Activated effector memory CD4-positive, alpha-beta T cell treated with anti-CD3 and anti-CD28 coated beads, Interleukin-2, amount 50 U/mL, for 16 hours (primary cell): ENCODE measurements around the gene SMIM35.

ENCODE experiments used
- DNase-seq: peaks from one replicate; pipeline ENCODE4 v3.0.0-alpha.2; 2020

Gene SMIM35

GRCh38 chr11:118086913-118087768 is at the start of gene SMIM35:
Gene SMIM35, minus strand, starts transcription at chr11:118086963. Its CDS starts 206 bp downstream, at chr11:118086757.
- DNase-seq: no peak

DNA sequence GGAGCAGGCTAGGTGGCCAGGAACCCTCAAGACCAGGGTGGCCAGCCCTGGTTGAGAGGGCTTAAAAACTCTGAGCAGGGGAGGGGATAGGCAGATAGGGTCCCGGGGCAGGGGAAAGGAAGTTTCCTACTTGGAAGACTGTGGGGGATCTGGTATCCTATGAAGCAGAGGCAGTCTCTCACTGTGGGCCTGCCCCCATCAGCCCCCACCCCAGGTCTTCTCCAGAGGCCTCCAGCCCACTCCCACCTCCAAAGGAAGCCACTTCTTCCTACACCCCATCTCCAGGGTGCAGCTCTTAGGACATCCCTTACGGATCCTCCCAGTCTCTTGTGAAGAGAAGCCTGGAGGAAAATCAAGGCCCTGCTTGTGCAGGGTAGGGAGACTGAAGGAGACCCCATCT is 49.6 kb upstream of the SMIM35 start:
- no peak for DNase-seq

DNA sequence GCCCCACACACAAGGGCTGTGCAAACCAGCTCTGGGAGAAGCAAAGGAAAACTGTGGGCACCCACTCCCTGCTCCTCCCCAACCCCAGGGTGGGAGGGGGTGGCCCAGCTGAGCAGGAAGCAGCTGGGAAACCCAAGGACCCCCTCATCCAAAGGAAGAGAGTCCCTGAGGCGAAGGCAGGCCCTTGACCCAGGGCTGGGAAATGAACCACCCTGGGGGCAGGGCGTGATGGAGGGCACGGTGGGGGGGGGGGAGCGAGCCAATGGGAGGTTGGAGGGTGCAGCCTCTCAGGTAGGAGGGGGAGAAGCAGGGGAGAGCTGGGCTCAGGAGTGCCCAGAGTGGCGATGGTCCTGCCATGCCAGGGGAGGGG is 49.0 kb upstream of the SMIM35 start:
- no peak for DNase-seq

GRCh38 chr11:118135051-118135795 is 48.5 kb upstream of the SMIM35 start:
- DNase-seq: peak; percentile 31

DNA sequence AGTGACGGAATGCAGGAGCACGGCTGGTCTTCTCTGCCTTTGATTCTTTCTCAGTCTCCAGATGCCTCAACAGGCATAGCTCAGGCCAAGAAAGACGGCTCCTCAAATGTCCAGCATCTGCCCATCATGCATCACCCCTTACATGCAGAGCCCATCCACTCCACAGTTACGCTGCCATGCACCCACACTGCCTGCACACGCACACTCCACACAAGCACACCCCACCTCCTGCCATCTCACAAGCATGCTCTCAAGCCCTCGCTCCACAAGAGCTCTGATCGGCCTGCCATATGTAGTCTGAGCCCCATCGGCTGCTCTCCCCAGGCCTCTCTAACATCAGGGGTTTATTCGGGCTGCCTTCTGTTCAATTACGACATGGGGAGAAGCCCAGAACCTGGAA is 47.1 kb upstream of the SMIM35 start:
- peak; percentile 38 for DNase-seq

DNA sequence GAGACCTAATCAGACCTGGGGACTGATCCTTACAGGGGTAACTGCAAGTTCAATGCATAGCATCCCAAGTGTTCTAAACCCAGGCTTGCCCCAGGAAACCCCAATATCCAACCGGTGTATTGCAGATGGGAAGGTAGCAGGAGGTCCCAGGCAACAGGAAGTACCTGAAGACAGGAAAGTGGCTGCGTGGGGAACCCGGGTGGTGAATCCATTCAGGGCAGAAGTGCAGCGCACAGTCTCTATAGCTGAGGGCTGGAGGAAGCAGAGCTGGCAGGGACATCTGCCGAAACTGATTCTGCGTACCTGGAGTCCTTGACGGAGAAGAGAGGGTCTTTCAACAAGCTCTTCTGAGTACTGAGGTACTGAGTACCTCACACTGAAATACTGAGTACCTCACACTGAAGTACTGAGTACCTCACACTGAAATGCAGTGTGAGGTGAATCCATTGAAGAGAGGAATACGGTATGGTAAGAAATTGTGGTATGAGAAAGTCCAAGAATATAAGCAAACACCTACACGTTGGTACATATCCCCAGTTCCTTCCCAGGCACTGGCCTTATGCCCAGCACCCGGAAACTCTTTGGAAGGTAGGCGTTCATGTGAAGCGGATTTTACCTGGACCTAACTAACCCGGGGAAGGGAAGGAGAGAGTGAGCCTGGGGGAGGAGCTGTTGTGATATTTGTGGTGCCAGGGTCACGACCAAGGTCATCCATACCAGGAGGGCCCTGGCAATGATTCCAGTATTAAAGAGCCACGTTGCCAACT is 45.8 kb upstream of the SMIM35 start:
- DNase-seq: peak; percentile 25

DNA sequence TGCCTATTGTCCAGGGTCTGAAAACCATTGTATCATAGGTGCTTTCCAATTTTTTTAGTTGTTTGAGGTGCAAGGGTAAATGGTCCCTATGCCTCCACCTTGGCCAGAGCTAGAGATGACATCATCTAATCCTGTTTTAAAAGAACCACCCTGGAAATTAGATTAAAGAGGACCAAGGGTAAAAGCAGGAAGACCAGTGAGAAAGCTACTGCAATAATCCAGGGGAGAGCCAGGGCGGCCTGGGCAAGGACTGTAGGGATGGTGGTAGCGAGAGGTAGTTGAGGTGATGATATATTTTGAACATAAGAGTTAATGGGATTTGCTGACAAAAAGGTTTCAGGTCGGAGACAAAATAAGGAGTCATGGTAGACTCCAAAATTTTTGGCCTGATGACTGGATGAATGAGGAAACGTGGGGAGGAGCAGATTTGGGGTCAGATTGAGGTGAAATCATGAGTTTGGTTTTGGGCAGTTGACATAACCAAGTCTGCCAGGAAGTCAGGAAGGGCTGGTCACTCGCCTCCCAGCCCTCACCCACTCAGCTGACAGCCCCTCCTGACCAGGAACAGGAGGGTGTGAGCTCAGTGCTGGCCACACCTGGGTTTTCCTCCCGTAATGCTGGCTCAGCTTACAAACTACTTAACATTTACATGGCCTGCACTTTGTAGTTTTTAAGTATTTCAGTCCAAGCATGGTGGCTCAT is 42.9 kb upstream of the SMIM35 start:
- DNase-seq: no peak

DNA sequence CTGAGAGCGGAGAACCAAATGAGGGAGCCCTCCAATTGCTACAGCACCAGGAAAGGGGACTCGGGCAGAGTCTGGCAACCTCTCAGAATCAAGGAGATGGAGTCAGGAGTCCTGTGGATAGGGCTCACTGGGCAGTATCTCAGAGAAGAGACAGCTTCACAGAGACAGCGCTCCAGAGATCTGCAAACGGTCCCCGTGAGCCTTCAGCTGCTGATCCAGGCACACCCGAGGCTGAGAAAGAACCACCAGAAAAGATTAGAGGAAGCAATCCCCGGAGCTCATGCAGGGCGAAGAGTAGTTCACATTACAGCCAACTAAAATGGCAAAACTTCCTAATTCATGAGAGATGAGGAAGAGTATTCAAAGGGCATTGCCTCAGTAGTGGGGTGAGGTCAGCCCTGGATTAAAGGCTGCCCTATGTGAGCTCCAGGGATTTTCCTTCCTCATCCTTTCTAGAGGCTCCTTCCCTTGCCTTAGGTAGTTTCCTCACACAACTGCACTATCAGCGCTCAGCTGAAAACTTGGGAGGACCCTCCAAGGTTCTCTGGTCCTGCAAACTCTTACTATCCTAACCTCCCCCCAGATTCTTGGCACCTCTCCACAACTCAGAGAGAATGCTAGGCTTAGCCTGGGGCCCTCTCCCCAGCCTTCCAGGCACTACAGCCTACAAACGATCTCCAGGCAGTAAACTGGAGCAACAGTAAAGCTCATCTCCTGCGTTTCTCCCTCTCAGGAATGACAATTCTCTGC is 42.1 kb upstream of the SMIM35 start:
- DNase-seq: no peak

DNA sequence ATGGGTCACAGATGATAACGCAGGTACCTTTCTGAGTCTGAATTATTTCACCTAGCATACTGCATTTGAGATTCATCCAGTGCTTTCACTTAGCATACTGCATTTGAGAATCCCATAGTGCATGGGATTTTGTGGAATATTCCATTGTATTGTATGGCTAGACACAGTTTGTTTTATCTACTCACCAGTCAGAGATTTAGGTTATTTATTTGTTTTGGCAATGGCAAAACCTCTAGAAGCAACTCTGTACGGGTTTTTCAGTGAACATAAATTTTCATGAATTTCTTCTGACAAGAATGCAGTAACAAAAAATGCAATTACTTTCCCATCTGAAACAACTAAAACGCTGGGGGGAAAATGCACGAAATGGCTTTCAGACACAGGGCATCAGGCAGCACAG is 41.5 kb upstream of the SMIM35 start:
- DNase-seq: no peak

- DNase-seq: no peak
Measured at GRCh38 chr11:118126082-118126838, 39.5 kb upstream of the SMIM35 start.

DNA sequence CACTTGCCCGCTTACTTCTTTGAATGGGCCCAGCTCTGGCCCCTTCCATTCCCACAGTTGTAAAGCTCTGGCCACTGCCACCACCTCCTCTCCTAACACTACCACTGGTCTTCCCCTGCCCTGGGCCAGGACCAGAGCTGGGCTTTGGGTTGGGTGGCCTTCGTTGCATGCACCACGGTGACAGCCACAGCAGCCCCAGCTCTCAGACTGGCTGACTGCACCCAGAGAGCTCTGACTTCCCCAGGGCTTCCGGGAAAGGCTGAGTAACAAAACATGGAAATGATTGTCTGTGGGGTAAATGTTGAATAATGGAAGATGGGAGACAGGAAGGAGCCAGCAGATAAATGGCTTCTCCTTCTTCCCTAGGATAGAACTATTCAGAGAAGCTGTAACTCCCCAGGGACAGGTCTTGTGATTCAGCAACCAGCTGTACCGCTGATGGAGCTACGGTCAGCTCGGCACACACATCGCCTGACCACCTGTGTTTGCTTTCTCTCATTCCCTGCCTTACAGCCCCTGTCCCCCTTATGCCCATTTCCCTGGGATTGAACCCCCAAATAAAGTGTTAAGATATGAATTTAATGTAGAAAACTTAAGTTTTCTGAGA is 38.3 kb upstream of the SMIM35 start:
- DNase-seq: no peak

DNA sequence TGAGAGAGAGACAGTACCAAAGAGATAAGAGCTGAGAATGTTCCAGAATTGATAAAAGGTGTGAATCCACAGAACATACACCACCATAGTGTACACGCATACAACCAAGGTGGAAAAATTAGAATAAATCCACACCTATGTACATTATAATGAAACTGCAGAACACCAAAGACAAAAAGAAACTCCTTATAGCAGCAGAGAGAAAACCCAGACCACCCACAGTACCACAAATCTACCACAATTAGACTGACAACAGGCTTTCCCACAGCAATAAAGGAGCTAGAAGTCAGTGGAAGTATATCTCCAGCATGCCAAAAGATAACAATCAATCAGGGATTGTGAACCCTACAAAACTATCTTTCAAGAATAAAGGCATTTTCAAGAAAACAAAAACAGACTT is 34.0 kb upstream of the SMIM35 start:
- no peak for DNase-seq

DNA sequence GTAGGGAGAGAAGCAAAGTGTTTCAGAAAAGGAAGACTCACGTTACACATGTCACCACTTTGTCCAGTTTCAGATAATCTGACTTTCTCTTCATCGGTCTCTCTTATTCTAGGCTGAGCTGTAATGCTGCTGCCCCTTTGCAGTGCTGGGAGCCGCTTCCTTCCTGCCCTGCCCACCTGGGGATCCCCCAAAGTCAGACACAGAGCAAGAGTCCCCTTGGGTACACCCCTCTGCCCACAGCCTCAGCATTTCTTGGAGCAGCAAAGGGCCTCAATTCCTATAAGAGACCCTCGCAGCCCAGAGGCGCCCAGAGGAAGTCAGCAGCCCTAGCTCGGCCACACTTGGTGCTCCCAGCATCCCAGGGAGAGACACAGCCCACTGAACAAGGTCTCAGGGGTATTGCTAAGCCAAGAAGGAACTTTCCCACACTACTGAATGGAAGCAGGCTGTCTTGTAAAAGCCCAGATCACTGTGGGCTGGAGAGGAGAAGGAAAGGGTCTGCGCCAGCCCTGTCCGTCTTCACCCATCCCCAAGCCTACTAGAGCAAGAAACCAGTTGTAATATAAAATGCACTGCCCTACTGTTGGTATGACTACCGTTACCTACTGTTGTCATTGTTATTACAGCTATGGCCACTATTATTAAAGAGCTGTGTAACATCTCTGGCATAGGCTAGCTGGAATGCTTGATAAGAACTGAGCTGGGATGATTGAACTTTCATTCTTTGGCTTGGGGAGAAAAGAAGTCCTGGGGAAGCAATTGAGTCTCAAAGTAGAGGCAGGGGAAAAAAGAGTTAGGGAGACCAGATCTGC is 31.2 kb upstream of the SMIM35 start:
- peak; percentile 45 for DNase-seq

GRCh38 chr11:118115048-118115447 is 28.3 kb upstream of the SMIM35 start:
- peak; percentile 46 for DNase-seq

DNA sequence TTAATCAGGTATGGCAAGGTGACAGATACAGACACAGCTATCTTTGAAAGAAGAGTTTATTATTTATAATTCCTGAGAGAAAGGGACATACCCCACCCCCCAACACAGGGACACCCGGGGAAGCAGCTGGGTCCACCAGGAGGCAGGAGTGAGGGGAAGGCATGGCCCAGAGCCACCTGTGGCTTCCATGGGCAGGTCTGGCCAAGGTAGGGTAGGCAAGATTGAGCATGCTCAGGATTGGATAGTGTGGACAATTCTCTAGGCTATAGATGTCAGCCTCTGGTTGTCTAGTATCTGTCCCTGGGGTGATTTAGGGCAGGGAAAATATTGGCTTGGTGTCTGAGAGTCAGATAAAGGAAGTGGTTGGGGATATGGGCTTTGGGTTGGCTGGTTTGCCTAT is 27.5 kb upstream of the SMIM35 start:
- peak; percentile 28 for DNase-seq

DNA sequence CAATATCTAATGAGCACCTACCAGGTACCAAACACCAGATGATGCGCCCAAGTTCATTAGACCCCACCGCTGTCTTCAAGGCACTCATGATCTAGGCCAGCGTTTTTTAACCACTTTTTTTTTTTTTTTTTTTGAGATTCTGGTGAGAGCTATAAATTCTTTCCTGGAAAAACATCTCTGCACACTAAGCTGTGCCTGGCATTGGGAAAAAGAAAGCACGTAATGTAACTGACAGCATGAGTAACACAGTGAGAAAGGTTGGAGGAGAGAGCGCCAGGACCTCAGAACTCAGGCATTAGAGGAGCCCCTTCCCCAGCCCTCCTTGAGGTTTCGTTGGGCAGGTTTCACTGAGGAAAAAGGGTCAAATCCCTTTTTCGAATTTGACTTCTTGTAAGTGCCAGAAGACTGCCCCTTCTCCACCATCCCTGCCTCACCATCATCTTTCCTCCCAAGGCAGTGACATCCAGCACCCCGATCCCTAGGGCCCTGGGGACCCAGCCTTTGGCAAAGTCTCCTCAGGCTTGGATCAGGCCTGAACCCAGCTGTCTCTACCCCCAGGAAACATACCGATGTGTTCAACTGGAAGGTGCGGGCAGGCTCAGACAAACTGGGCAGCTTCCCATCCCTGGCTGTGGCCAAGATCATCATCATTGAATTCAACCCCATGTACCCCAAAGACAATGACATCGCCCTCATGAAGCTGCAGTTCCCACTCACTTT is 26.1 kb upstream of the SMIM35 start:
- no peak for DNase-seq

DNA sequence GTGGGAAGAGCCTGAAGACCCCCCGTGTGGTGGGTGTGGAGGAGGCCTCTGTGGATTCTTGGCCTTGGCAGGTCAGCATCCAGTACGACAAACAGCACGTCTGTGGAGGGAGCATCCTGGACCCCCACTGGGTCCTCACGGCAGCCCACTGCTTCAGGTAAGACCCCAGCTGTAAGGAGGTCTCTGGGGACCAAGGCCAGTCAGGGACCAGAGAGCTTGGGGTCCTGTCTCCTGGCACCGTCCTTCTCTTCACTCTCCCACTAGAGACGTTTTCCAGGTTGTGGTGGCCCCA is 24.9 kb upstream of the SMIM35 start:
- DNase-seq: peak; percentile 39

DNA sequence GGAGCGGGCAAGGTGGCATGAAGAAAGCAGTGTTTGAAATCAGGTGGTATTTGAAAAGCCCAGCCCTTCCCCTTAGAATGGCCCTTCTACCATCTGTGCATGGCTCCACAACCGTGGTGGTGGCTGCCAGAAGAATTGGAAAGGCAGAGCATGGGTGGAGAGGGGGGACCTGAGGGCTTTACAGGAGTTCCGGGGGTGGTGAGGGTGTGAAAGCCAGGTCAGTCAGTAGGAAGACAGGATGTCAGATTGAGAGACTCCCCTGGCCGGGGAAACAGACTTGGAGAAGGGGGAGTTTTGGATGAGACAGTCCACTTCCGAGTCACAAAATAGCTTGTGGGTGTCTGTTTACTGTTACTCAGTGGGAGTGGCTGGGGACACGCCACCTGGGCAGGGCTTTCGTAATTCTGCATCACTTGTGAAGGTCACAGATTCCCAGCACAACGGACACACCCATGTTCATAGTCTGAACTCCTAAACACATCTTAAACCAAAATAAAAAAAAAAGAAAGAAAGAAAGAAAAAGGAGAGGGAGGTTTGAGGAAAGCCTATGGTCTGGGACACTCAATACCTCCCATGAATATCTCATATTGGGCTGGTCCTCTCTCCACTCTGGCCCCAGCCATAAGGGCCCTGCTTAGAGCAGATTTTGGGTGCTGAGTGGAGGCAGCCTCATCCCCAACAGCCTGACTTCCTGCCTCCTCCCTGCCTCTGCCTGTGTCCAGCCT is 24.4 kb upstream of the SMIM35 start:
- DNase-seq: peak; percentile 51

GRCh38 chr11:118109231-118109630 is 22.5 kb upstream of the SMIM35 start:
- DNase-seq: peak; percentile 24
